ENCODE data around the gene CEBPZ.
"Not testable (repeated sequence)": the region's sequence is repeated elsewhere in the genome, so short reads cannot be mapped to it uniquely, and the experiment has no call there.

The CEBPZ gene

DNA sequence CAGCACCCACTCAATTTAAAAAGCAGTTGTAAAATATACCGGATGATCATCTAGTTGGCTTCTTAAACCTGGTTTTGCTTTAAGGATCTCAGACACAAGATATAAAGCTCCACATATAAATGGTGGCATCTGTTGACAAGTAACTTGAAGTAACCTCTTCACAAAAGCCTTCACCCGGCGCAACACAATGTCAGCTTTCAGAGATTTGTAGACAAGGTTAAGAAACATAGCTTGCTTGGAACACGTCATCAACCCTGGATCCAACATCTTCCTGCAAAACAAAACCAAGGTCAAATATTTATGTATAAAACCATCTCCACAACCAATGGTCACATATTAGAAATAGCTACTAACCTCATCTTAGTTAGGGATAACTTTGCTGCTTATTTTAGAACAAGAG is 8.3 kb downstream of the CEBPZ start:
- DNase-seq = no peak

DNA sequence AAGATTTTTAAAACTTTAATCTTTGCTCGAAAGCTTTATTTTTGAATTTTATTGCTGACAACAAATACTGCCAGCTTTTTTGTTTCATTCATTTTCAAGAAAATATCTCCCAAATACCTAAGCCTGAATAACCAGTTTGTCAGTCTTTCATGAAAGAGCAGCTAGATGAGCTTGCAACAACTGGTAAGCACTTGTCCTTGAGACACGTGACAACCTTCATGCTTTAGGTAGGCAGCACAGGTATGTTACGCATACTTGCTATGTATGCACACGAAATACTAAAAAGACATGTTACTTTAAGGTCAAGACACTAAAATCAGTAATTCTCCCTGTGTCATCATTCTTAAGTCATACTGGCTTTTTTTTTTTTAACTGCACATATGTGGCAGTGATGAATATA is 12.3 kb downstream of the CEBPZ start:
- no peak for DNase-seq

DNA sequence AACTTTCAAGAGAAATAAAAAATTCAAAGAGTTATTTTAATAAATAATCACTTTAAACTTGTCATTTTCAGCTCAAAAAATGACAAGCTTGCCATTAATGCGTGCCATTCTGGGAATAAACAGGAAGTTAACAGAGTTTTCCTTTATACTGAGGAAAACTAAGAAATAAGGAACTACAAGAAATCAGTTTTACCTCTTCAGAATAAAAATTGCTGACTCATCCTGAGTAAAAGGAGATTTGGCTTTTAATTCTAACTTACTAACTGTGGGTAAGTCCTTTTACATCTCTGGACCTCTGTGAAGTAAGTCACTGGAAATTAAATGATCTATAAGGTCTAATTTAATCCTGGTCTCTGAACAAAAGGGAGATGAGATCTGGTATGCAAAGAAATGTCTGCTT is 16.1 kb downstream of the CEBPZ start:
- no peak for DNase-seq

GRCh38 chr2:37211939-37212338 is 19.5 kb downstream of the CEBPZ start:
- no peak for DNase-seq

DNA sequence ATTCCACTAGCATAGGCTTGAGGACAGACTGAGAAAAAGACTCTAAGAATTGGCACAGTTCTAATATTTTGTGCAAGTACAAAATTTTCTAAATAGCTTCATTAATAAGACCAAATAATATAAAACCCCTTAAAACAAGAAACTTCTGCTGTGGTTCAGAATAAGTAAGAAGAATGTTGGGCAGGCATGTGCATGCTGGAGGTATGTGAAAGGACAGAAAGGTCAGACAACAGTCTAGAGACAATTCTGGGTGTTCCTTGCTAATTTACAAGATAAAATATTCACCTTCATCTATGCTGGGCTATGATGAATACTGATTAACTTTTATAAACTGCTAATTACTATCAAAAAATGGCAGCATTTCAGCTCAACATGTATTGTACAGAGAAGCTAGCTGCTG is 20.2 kb downstream of the CEBPZ start:
- DNase-seq = no peak

DNA sequence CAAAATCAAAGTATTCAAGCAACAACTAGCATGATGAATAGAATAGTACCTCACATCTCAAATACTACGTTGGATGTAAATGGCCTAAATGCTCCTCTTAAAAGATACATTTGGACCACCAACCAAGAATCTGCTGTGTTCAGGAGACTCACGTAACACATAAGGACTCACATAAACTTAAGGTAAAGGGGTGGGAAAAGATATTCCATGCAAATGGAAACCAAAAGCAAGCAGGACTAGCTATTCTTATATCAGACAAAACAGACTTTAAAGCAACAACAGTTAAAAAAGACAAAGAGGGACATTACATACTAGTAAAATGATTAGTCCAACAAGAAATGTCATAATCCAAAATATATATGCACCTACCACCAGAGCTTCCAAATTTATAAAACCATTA is 24.6 kb downstream of the CEBPZ start:
- not testable (repeated sequence) for DNase-seq

DNA sequence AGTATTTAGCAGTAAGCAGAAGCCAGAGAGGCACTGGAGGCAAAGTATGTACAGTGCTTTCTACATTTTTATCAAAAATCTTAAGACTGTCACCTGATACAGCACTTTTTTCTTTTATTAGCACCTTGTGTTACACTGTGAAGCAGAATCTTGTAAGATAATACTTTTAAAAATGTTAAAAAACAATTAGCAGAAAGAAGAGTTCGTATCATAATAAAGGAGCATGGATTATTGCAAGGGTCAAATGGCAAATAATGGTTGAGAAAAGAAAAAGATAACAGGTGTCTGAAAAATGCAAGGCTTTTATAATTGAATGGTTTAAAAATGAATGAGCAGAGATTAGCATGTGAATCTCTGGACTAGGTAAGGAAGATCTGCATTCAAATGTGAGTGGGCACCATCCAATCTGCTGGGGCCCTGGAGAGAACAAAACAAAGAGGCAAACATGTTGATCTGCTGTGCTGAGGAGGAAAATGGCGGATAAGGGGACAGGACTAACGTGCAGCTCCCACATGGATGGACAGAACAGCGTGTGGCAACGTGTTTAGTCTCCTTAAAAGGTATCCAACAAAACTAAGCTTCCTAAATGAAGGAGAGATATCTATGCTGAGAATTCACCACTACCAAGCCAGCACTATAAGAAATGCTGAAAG is 25.6 kb downstream of the CEBPZ start:
- DNase-seq = no peak

DNA sequence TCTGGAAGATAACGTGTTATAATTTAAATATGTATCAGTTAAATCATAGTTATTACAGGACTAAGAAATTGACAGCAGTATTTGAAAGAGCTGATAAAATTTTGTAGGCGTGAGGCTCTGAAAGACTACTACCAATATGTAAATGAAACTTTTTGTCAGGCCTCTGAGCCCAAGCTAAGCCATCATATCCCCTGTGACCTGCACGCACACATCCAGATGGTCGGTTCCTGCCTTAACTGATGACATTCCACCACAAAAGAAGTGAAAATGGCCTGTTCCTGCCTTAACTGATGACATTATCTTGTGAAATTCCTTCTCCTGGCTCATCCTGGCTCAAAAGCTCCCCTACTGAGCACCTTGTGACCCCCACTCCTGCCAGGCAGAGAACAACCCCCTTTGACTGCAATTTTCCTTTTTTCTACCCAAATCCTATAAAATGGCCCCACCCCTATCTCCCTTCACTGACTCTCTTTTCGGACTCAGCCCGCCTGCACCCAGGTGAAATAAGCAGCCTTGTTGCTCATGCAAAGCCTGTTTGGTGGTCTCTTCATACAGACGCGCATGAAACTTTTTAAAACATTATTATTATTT is 26.2 kb downstream of the CEBPZ start:
- not testable (repeated sequence) for DNase-seq

DNA sequence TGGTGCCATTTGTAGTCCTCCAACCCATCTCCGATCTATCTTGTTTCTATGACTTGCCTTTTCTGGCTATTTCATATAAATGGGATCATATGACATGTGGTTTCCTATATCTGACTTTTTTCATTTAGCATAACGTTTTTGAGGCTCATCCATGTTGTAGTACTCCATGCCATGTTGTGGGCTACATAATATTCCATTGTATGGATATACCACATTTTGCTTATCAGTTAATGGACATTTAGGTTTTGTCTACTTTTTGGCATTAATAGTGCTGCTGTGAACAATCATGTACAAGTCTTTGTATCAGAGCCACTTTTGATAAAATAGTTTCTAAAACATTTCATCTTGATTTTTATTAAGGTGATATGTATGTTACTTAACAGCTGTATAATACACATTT is 27.7 kb downstream of the CEBPZ start:
- no peak for DNase-seq

DNA sequence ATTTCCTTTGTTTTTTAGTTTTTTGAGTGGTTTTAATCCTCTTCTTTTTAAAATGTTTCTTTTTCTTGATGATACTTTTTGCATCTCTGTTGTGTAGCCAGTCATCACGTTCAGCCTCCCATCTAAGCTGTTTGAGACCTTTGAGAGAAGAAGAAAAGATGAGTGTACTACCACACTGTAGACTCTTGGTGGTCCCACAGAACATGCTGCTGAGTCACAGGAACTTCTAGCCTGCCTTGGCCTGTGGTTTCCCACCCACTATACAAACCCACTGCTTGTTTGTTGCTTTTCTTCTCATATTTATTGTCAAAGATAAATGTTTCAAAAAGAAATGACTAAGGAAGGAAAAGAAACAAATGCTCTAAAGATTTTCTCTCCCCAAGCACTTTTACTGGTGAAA is 29.6 kb downstream of the CEBPZ start:
- DNase-seq = no peak

GRCh38 chr2:37201208-37201607 is 30.2 kb downstream of the CEBPZ start:
- DNase-seq = no peak

DNA sequence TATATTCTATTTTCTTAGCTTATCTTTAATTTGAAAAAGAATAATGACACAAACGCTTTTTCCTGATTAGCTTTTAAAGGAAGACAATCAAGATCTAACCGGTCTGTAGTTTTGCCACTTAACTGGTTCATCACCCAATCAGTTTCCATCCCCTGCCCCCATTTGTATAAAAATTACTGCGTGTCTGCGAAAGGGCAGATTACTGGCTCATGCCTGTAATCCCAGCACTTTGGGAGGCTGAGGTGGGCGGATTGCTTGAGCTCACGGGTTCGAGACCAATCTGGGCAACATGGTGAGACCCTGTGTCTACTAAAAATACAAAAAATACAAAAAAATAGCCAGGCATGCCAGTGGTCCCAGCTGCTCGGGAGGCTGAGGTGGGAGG is 32.7 kb downstream of the CEBPZ start:
- no peak for DNase-seq

GRCh38 chr2:37196320-37197195 is 34.8 kb downstream of the CEBPZ start, which contains the start of gene CEBPZOS:
Gene CEBPZOS (plus strand): TSS chr2:37196496. CDS start chr2:37199705, 3,209 bp downstream.
- peak; percentile 87 for DNase-seq

- not testable (repeated sequence) for DNase-seq
Measured at GRCh38 chr2:37195862-37196319, 35.5 kb downstream of the CEBPZ start.

- DNase-seq = no peak
Measured at GRCh38 chr2:37192551-37192950, 38.8 kb downstream of the CEBPZ start.

GRCh38 chr2:37191747-37192146 is 39.6 kb downstream of the CEBPZ start:
- no peak for DNase-seq

GRCh38 chr2:37191253-37191652 is 40.1 kb downstream of the CEBPZ start:
- no peak for DNase-seq

- no peak for DNase-seq
Measured at GRCh38 chr2:37190290-37190689, 41.1 kb downstream of the CEBPZ start.

DNA sequence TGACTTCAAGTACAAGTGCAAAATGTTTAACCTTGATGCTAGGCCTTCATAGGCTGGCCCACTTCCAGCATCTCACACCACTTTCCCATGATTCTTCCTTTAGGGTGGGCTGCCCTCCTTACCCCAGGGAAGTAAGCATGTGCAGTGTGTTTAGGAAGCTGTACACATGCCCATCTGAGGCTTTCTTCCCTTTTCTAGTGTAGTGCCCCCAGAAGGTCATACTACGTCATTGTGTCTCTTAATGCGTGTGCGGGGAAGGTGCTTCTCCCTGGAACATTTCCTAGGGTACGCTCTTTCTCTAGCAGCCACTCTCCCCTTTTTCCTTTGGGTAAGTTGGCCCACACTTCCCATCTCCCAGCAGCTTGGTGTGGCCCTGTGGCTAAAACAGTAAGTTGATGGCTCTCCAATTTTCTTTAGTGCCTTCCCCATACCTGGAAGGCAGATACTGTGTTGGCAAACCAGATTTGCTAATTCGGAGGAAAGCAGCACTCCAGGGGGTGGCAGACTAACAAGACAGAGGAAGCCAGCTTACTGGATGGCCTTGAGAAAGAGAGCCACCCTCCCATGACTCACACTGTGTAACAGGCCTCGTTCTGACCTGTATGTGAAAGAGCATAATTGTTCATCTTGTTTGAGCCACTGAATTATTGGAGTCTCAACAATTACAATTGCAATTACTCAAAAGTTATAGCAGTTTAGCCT is 41.8 kb downstream of the CEBPZ start:
- DNase-seq = no peak

DNA sequence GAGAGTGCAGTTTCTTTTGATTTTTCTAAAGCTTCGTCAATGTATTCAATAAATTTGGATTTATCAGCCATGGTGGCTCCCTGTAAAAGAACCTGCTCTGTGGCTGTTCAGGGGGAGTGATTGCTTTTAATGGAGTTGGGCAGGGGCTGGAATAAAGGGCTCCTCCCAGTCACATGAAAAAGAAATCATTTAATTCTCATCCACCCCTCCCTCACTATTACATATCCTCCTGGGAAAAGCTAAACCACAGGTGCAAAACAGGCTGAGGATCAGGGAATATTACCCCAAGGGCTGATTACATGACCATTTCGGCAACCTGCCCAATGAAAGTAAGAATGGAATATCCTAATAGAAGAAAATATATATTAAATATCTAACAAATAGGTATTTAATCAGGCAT is 42.8 kb downstream of the CEBPZ start, which contains the start of gene SULT6B1:
SULT6B1 (minus strand) TSS at position 101 of the 400 bp plus-strand sequence; CDS start at position 71, 30 bp downstream.
- no peak for DNase-seq

DNA sequence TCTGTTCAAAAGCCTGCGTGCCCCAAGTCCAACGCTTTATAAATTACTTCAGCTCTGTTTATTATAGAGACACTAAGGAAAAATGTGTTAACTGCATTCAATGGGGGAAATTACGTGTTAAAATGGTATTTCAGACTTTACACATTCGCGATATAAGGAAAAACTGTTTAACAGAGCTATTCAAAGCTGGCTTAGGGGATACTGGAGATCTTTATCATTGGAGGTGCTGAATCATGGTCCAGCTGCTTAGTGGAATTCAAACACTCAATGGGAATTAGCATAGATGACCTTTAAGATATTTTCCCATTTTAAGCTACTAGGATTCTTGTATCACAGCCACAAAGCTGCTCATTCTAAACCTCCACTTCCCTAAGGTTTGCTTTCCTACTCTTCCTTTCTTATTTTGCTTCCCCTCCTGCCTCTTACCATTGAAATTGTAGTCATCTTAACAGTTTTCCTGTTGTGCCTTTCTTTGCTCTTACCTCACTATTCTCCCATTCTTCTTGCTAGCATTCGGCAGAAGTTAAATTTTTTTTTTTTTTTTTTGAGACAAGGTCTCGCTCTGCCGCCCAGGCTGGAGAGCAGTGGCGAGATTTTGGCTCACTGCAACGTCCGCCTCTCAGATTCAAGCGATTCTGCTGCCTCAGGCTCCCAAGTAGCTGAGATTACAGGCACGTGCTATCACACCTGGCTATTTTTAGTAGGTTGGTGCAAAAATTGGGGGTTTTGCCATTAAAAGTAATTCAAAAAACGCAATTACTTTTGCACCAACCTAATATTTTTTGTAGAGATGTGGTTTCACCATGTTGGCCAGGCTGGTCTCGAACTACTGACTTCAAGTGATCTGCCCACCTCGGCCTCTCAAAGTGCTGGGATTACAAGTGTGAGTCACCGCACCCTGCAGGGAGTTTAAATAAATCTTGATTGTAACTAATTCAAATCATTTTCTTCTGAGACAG is 49.4 kb downstream of the CEBPZ start:
- no peak for DNase-seq

GRCh38 chr2:37180640-37181039 is 50.8 kb downstream of the CEBPZ start:
- DNase-seq = no peak

Data from central memory CD4-positive, alpha-beta T cell (primary cell).